22Rv1 (cell line): Measurements from ENCODE around the gene ABI3BP.

Source experiments
- H3K27ac ChIP-seq: fragments of 450-650 bp; 2 replicates; pipeline ENCODE4 v1.5.1; 2017
- CTCF ChIP-seq: fragments of 450-650 bp; IDR thresholded peaks from 2 replicates; pipeline ENCODE4 v1.5.1; 2017; ENCODE audit warnings: mild to moderate bottlenecking
- ZFX ChIP-seq: fragments of 450-650 bp; IDR thresholded peaks from 2 replicates; pipeline ENCODE4 v1.6.1; 2017; ENCODE audit warnings: antibody characterized with exemption, borderline replicate concordance

Gene ABI3BP

GRCh38 chr3:100708989-100709841, 284.0 kb downstream of the ABI3BP start, which contains the start of gene TFG:
Gene TFG (plus strand): TSS chr3:100709494. CDS start chr3:100713686, 4,192 bp downstream.
- TF ChIP-seq ZFX (no peak), CTCF (no peak)
- peak within 1 kb of the TSS; percentile 88 for H3K27ac ChIP-seq

GRCh38 chr3:100708644-100708988, 284.6 kb downstream of the ABI3BP start:
- peak overlapping the region; percentile 88 for H3K27ac ChIP-seq

GRCh38 chr3:100706365-100706764, 286.9 kb downstream of the ABI3BP start:
- H3K27ac ChIP-seq: no peak overlapping the region
- TF ChIP-seq ZFX (no peak), CTCF (no peak)

More at GRCh38 chr3:100708644-100708988, 284.6 kb downstream of the ABI3BP start:
- TF ChIP-seq ZFX (no peak), CTCF (no peak)

- no peak for TF ChIP-seq ZFX
- TF ChIP-seq CTCF: no peak
- H3K27ac ChIP-seq: no peak overlapping the region
Measured at GRCh38 chr3:100703865-100704264, 289.4 kb downstream of the ABI3BP start.

- no peak overlapping the region for H3K27ac ChIP-seq
Measured at GRCh38 chr3:100702980-100703345, 290.3 kb downstream of the ABI3BP start.

GRCh38 chr3:100702082-100702979, 290.9 kb downstream of the ABI3BP start:
- TF ChIP-seq CTCF (no peak), ZFX (no peak)

More at GRCh38 chr3:100702980-100703345, 290.3 kb downstream of the ABI3BP start:
- TF ChIP-seq ZFX (no peak), CTCF (no peak)

More at GRCh38 chr3:100702082-100702979, 290.9 kb downstream of the ABI3BP start:
- H3K27ac ChIP-seq: no peak overlapping the region
